GM12878 (cell line): Measurements from ENCODE around the gene NRAS. TPM values are rescaled to one million over a fixed set of nuclear protein-coding genes. Genes with fewer than 3 reads are reported as not detected.

Experiments
- ATAC-seq: fragments of 200-7000 bp; cut with Tn5 transposase; 3 replicates; pipeline ENCODE4 v1.9.1; 2020; ENCODE audit warnings: mild to moderate bottlenecking, moderate library complexity
- BruUV-seq: library from RNA; stranded (reverse); fragments of 400-500 nt; replicated peaks from 2 replicates; lab custom pipeline; 2021; lab: Mats Ljungman, UMichigan
- CTCF ChIA-PET: fragments of 300-600 bp; sonication (Branson Sonifier 250); formaldehyde crosslinking; extraction: SDS; loops from one replicate; lab custom pipeline; 2021; ENCODE audit warnings: inconsistent platforms; lab: Yijun Ruan, JAX
- POLR2A ChIA-PET: fragments of 350-600 bp; formaldehyde crosslinking; extraction: SDS; loops from one replicate; lab custom pipeline; 2021; ENCODE audit warnings: inconsistent platforms; lab: Charles Lee
- RAD21 ChIA-PET: fragments of 300-600 bp; sonication (Branson Sonifier 250); formaldehyde crosslinking; loops from one replicate; lab custom pipeline; 2023; ENCODE audit warnings: antibody characterized with exemption; ENCODE audit not compliant: unreplicated experiment; lab: Charles Lee
- SMC1A ChIA-PET: fragments of 300-600 bp; sonication (Branson Sonifier 250); formaldehyde crosslinking; loops from one replicate; lab custom pipeline; 2023; ENCODE audit not compliant: unreplicated experiment, uncharacterized antibody; lab: Charles Lee
- DNase-seq: peaks from one replicate; pipeline ENCODE4 v3.0.0-alpha.2; 2011; ENCODE audit warnings: low read depth, low spot score
- FAIRE-seq: peaks from 3 replicates; lab custom pipeline; 2011; peaks lifted over from hg19 to GRCh38; lab: Jason Lieb, UNC
- H2AFZ ChIP-seq: 2 replicates; pipeline ENCODE4 v1.6.0; 2011; ENCODE audit warnings: low read depth, low read length, control low read depth; ENCODE audit not compliant: control insufficient read depth
- H3K27ac ChIP-seq: 2 replicates; pipeline ENCODE4 v1.5.1; 2011; ENCODE audit warnings: control low read depth; ENCODE audit not compliant: control insufficient read depth, insufficient read depth
- H3K27me3 ChIP-seq, 2 experiments: replicated peaks in 1 of 2; 2 replicates each; pipeline versions ENCODE4 v1.6.0 to v1.6.1; 2011; ENCODE audit warnings: low read length in 1 of 2; ENCODE audit not compliant: control insufficient read depth in 2 of 2, insufficient read depth in 2 of 2
- H3K36me3 ChIP-seq, 2 experiments: 2 replicates each; pipeline ENCODE4 v1.5.1; 2011; ENCODE audit warnings: low read length in 1 of 2; ENCODE audit not compliant: control insufficient read depth in 2 of 2, insufficient read depth in 2 of 2
- H3K4me1 ChIP-seq: 2 replicates; pipeline ENCODE4 v1.6.1; 2011; ENCODE audit warnings: mild to moderate bottlenecking, low read length, moderate library complexity, mixed read lengths; ENCODE audit not compliant: control insufficient read depth, insufficient read depth
- H3K4me2 ChIP-seq: 2 replicates; pipeline ENCODE4 v1.6.0; 2011; ENCODE audit warnings: control low read depth; ENCODE audit not compliant: control insufficient read depth, insufficient read depth
- H3K4me3 ChIP-seq: fragments of 200-600 bp; sonication (generic); 2 replicates; pipeline ENCODE4 v1.5.1; 2016
- H3K79me2 ChIP-seq: 2 replicates; pipeline ENCODE4 v1.6.0; 2011; ENCODE audit warnings: low read length; ENCODE audit not compliant: control insufficient read depth, insufficient read depth
- H3K9ac ChIP-seq: 2 replicates; pipeline ENCODE4 v1.8.0; 2011; ENCODE audit warnings: low read length, control low read depth, mixed read lengths; ENCODE audit not compliant: control insufficient read depth, insufficient read depth
- H3K9me3 ChIP-seq: replicated peaks from 3 replicates; pipeline ENCODE4 v1.5.1; 2011; ENCODE audit warnings: mild to moderate bottlenecking, low read length; ENCODE audit not compliant: control insufficient read depth, insufficient read depth
- H4K20me1 ChIP-seq: 2 replicates; pipeline ENCODE4 v1.6.0; 2011; ENCODE audit not compliant: control insufficient read depth, insufficient read depth
- CBX3 ChIP-seq: fragments of 200-600 bp; sonication (generic); IDR thresholded peaks from 2 replicates; pipeline ENCODE4 v1.6.1; 2016; ENCODE audit warnings: low read depth, borderline replicate concordance
- DPF2 ChIP-seq: fragments of 450-650 bp; IDR thresholded peaks from 2 replicates; pipeline ENCODE4 v1.6.1; 2017; ENCODE audit warnings: mild to moderate bottlenecking
- HCFC1 ChIP-seq: fragments of 150-350 bp; IDR thresholded peaks from 2 replicates; pipeline ENCODE4 v1.6.1; 2014; ENCODE audit warnings: low read length
- HDAC2 ChIP-seq: fragments of 200-600 bp; sonication (generic); IDR thresholded peaks from 2 replicates; pipeline ENCODE4 v1.6.1; 2017
- KAT2A ChIP-seq: conservative IDR thresholded peaks from 2 replicates; pipeline ENCODE4 v1.6.1; 2011; ENCODE audit warnings: low read depth, low read length; ENCODE audit not compliant: control insufficient read depth
- KLF5 ChIP-seq: fragments of 450-650 bp; IDR thresholded peaks from 2 replicates; pipeline ENCODE4 v1.6.1; 2014; ENCODE audit warnings: mild to moderate bottlenecking; ENCODE audit not compliant: partially characterized antibody
- MTA3 ChIP-seq: IDR thresholded peaks from 2 replicates; pipeline ENCODE4 v1.6.1; 2012; ENCODE audit warnings: low read length, inconsistent platforms, borderline replicate concordance
- RELA ChIP-seq: fragments of 450-650 bp; IDR thresholded peaks from 2 replicates; pipeline ENCODE4 v1.8.0; 2014; ENCODE audit warnings: borderline replicate concordance; ENCODE audit not compliant: partially characterized antibody
- RFX5 ChIP-seq: IDR thresholded peaks from 2 replicates; pipeline ENCODE4 v1.6.1; 2011; ENCODE audit warnings: low read depth, low read length, improper control_type of control experiment
- SUPT20H ChIP-seq: IDR thresholded peaks from 2 replicates; pipeline ENCODE4 v1.6.1; 2011; ENCODE audit warnings: low read depth, mild to moderate bottlenecking, low read length, moderate library complexity, borderline replicate concordance; ENCODE audit not compliant: control insufficient read depth
- WGBS: methylation state at CpG from one replicate; pipeline ENCODE4 v1.1.6; 2016; ENCODE audit warnings: low lambda C conversion rate; ENCODE audit not compliant: insufficient replicate concordance, insufficient coverage; ENCODE audit errors: missing lambda C conversion rate; 5-methylcytosine and 5-hydroxymethylcytosine counted together
- in situ Hi-C: fragments of 300-500 bp; cut with MboI; formaldehyde crosslinking; loops from 9 replicates; pipeline ENCODE4 v1.14.3; 2018; ENCODE audit warnings: mixed read lengths
- intact Hi-C: fragments of 100-400 bp; cut with micrococcal nuclease; formaldehyde crosslinking; loops from one replicate; pipeline ENCODE4 v1.14.2; 2022; ENCODE audit not compliant: unreplicated experiment
- polyA plus RNA-seq, 11 experiments: library from polyadenylated mRNA; depleted of rRNA in 4 of 11; unstranded in 6 of 11; stranded (reverse) in 5 of 11; fragments of >200 nt; fragmentation: Nextera tagmentation in 4 of 11; fragmentation: Illumina TruSeq in 1 of 11; extraction: Ambion mirVana in 4 of 11; extraction: Trizol in 1 of 11; gene quantifications; 1 replicate in 1 of 11; 2 replicates in 10 of 11; pipeline versions ENCODE4 v1.2.1 to v1.2.3, GENCODE V29; 2011 to 2016; ENCODE audit warnings: inconsistent platforms in 2 of 11, missing spikeins in 2 of 11, low read depth in 1 of 11
- total RNA-seq, 4 experiments: library from RNA; depleted of rRNA in 3 of 4; stranded (reverse); fragments of >200 nt in 3 of 4; fragmentation: Illumina TruSeq in 1 of 4; extraction: Trizol in 1 of 4; gene quantifications; 2 replicates each; pipeline versions ENCODE4 v1.2.1 to v1.2.3, GENCODE V29; 2013 to 2021
- TF ChIP-seq, protein P1 (sequence below): fragments of 450-650 bp; IDR thresholded peaks from 2 replicates; pipeline ENCODE4 v1.6.1; 2017; ENCODE audit warnings: low read depth, mild to moderate bottlenecking, moderate library complexity

NRAS gene
- total and polyA plus RNA-seq, 10 of the 15 experiments (the other 5 are each of a cell fraction or from before 2014, with no cell fraction given): 31.7 to 73.2 (median 66.2) TPM

DNA sequence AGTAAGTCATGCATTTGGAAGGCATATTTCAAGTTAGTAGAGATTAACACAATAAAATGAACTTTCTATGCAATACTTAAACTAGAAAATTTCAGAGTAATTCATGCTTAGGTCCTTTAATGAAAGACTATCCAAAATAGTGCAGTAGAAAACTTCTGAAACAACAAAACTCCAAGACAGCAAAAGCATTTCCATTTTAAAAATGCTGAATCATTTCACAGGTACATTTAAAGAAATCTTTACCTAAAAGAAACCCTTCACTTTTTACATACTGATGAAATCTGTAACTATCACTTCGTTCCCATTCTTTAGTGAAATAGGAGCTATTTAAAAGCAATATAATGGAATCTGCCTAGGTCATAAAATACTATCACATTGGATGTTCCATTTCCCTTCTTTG is 23.8 kb upstream of the NRAS start:
- no peak overlapping the region for H3K9ac ChIP-seq
- H2AFZ ChIP-seq: no peak overlapping the region
- H3K36me3 ChIP-seq: peaks cover 4 to 55% of the 10 kb centered on the region in 2 experiments
- intact Hi-C loops (no loop called here), in situ Hi-C loops (loop anchor here (25.0 kb wide), 1 partner anchor 1778 kb away; the partner anchor contains the start of gene SLC16A1)
- H3K4me1 ChIP-seq: no peaks in the 10 kb centered on the region
- ChIA-PET SMC1A (interaction anchor here (0.9 to 1.4 kb wide), 2 partner anchors 11 to 13 kb away, joined by 3 to 5 read pairs; no protein-coding TSS in a partner anchor), CTCF (no interaction called here), RAD21 (no interaction called here), POLR2A (no interaction called here)
- ATAC-seq (no peak), DNase-seq (no peak), FAIRE-seq (no peak)
- H3K4me3 ChIP-seq: no peak overlapping the region
- no TSS peak for BruUV-seq
- no peaks in the 10 kb centered on the region; the same call in 1 of the 2 replicates for H4K20me1 ChIP-seq
- H3K4me2 ChIP-seq: no peak overlapping the region
- 93% methylated on average over 1 of the region's 1 CpG for WGBS
- H3K79me2 ChIP-seq: peaks cover 48% of the 10 kb centered on the region
- no peaks in the 10 kb centered on the region for H3K27me3 ChIP-seq
- TF ChIP-seq RELA: no peak
- no peak for TF ChIP-seq KLF5
- TF ChIP-seq RFX5: no peak
- no peak for TF ChIP-seq HCFC1
- TF ChIP-seq, protein P1, sequence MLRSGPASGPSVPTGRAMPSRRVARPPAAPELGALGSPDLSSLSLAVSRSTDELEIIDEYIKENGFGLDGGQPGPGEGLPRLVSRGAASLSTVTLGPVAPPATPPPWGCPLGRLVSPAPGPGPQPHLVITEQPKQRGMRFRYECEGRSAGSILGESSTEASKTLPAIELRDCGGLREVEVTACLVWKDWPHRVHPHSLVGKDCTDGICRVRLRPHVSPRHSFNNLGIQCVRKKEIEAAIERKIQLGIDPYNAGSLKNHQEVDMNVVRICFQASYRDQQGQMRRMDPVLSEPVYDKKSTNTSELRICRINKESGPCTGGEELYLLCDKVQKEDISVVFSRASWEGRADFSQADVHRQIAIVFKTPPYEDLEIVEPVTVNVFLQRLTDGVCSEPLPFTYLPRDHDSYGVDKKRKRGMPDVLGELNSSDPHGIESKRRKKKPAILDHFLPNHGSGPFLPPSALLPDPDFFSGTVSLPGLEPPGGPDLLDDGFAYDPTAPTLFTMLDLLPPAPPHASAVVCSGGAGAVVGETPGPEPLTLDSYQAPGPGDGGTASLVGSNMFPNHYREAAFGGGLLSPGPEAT: no peak
- TF ChIP-seq MTA3: no peak
- TF ChIP-seq DPF2: no peak
- no peak for TF ChIP-seq CBX3
- TF ChIP-seq HDAC2: no peak
- no peak for TF ChIP-seq SUPT20H
- no peak for TF ChIP-seq KAT2A
- no peak overlapping the region for H3K27ac ChIP-seq
- H3K9me3 ChIP-seq: no peaks in the 10 kb centered on the region
